SHP77 treated with DMSO at 0.1 percent for 48 hours (cell line): Measurements from ENCODE around the gene PSD2.
"Not testable (repeated sequence)": the region's sequence is repeated elsewhere in the genome, so short reads cannot be mapped to it uniquely, and the experiment has no call there.

Source experiments
- DNase-seq: peaks from one replicate; lab custom pipeline; 2025; lab: John Stamatoyannopoulos, UW

Gene PSD2

DNA sequence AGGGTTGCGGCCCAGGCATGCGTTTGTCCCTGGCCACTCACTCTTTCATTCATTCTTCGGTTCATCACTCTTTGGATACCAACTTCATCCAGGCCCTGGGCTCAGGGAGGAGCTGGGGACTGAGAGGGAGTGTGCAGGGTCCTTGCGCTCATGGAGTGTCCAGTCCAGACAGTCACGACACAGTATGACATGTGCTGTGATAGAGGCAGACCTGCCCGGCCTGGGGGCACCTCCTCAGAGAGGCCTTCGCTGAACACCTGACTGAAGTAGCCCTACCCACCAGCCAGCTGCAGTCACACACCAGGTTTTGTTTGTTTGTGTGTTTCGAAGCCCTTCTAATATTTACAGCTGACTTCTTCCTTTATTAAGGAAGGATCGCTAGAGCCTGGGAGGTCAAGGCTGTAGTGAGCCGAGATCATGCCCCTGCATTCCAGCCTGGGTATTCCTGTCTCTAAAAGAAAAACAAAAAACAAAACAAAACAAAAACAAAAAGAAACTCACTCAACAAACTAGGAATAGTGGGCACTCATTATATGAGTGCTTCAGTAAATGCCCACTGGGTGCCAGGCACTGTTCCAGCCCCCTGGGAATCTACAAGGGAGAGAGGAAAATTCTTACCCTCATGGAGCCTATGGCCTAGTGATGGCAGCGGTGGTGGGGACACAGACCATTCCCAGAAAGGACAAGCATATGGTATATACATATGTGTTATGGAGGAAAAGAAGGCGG lies 6.3 kb upstream of the PSD2 start:
- no peak for DNase-seq

- DNase-seq, result no peak
Measured at GRCh38 chr5:139789845-139790189, 5.8 kb upstream of the PSD2 start.

DNA sequence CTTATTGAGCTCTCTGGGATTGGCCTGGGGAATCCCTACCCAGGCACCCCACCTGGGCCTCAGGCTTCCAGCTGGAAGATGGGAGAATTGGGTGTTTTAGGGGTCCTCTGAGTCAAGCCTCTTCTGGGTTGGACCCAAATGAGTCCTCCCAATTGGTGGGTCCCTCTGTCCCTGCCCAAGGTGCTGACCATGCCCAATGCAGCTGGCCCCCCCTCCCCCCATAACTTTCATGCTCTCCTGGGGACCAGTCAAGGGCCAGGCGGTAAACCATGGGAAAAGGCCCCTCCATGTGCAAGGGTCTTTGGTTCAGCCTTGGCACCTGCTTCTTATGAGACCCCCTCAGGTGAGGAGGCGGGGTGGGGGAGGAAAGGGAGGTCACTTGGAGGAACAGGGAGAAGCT lies 3.4 kb upstream of the PSD2 start:
- DNase-seq, result no peak

GRCh38 chr5:139792655-139793054 lies 3.0 kb upstream of the PSD2 start:
- not testable (repeated sequence) for DNase-seq

GRCh38 chr5:139794067-139794846 lies 1.4 kb upstream of the PSD2 start:
- DNase-seq, result no peak

DNA sequence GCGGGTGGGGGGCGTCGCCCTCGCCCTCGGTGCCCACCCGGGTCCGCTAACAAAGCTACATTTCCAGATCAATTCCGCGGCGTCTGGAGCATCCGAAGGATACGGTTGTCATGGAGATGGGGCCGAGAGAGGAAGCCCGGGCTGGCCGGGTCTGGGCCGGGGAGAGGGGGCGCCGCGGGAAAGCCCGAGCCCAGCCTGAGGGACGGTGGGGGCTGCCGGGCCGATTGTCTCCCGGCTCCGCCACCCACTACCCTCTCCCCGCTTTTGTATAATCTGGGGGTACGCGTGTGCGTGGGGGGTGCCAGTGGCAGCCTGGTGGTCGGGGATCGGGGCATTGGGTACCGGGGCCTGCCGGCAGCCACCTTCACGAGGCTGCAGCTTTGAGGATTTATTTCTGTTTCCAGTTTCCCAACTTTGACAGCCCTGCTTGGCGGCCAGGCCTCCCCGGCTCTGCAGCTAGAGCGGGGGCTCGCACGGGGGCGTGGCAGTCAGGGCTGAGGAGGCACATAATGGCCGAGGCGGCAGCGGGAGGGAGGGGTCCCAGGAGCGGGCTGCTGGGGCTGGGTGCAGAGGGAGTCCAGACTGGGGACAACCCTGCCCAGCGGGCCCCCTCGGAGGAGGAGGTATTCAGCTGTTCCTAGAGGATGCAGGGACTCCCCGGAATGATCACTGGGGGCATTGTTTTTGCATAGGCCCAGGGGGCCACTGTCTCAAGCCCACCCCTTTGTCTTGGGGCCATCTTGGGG lies 626 bp downstream of the PSD2 start:
- DNase-seq, result no peak

DNA sequence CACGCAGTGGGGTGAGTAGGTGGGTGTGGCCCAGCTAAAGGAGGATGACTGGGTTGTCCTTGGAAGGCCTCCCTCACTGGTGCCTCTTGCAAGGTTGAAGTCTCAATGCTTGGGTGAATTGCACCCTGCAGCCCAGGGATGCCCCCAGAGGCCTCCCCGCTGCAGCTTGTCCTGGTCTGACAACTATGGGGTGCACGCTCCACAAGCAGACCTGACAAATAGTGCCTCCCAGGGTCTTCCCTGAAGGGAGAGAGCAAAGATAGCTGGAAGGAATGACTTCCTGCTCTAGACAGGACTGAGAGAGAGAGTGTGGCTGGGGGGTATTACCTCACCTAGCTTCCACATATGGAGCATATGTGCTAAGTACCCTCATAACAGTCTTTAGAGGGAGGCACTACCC lies 1.7 kb downstream of the PSD2 start:
- no peak for DNase-seq

DNA sequence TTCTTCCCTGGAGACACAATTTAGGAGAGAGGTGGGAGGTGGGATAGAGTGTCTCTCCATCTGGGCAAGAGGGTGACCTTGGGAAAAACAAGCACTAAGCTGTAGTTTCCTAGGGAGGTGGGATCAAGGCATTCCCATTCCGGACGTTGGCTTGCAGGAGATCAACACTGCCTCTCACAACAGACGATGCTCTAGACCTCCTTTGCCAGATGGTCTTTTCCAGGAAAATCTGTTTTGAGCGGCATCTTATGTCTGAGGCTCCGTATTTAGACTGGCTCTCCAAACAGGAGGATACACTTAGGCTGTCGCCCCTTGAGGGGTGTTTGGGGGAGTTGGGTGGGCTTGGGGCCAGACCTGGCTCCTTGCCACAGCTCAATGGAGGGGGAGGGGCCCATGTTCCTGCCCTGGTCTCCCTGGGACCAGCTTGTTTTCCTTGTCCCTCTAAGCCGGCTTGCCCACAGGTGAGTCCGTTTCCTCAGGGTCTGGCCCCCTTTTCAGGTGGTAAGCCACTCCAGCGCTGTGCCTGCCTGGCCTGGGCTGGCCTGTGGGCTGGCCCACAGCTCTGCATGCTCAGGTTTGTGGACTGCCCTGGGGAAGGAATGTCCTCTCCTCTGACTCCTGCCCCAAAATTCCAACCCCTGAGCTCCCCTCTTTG lies 2.4 kb downstream of the PSD2 start:
- DNase-seq, result no peak

DNA sequence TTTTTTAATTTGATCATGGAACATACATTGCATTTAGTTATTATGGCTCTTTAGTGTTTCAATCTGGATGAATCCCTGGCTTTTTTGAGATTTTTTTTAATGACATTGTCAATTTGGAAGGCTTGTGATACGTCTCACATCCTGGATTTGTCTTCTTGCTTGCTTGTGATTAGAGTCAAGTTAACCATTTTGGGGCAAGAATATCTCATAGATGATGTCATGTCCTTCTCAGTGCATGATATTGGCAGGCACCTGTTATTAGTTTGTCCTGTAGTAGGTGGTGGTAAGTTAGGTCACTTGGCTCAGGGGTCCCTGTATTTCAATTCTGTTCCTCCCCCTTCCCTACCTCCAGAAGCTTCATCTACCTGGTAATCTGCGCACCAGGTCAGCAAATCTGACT lies 3.3 kb downstream of the PSD2 start:
- no peak for DNase-seq

- DNase-seq, result no peak
Measured at GRCh38 chr5:139799359-139799758, 3.8 kb downstream of the PSD2 start.

GRCh38 chr5:139803978-139804377 lies 8.4 kb downstream of the PSD2 start:
- DNase-seq, result no peak

DNA sequence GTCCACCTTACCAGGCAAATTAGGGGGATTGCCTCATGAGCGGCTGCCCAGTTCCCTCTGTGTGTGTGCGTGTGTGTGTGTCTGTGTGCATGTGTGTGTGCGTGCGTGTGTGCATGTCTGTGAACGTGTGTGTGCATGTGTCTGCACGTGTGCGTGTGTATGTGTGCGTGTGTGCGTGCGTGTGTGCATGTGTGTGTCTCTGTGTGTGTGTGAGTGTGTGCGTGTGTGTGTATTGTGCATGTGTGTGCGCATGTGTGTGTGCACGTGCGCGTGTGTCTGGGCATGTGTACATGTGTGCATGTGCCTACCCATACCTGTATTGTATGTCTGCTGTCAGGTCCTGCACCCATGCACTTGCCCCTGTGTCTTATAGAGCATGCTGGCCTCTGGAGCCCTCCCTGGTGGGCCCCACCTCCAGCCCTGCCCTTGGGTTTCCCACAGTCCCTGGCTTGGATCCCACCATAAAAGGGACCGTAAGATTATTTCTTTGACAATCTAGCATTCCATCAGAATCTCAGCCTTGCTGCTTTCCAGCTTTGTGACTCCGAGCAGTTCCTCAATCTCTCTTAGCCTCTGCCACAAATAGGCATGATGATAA lies 9.3 kb downstream of the PSD2 start:
- no peak for DNase-seq

- no peak for DNase-seq
Measured at GRCh38 chr5:139805545-139805944, 9.9 kb downstream of the PSD2 start.

DNA sequence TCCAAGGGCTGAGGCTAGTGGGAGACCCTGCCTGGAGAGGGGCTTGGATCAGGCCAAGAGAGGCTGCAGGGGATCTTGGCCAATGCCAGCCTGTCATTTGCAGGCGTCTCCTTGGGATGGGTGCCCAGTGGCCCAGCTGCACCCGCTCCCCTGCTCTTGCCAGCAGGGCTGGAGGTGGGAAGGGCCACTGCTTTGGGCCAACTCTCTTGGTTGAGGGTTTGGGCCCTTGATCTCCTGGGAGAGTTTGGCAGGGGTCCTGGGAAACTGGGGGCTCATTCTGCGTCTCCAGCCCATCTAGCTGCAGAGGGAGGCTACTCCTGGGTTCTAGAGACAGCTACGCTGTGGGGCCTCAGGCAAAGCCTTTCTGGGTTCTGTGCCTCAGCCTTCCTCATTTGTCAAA lies 10.5 kb downstream of the PSD2 start:
- no peak for DNase-seq

- DNase-seq, result no peak
Measured at GRCh38 chr5:139806726-139807646, 11.4 kb downstream of the PSD2 start.

DNA sequence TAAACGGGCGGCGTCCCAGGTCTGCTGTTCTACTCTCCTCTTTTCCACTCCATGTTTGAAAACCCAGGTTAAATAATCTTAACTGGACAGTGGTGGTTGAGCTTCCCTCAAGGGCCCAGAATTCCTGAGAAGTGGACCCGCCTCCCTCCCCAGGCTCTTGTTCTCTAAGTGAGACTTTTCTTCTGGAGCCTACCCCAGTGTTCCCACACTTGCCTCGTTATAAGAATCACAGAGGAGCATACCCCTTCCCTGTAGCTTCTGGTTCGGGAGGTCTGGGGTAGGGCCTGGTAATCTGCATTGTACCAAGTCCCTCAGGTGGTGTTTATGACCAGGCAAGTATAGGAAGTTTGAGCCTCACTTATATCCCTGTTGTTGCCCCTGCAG lies 12.0 kb downstream of the PSD2 start:
- DNase-seq, result no peak

GRCh38 chr5:139808481-139809330 lies 13.1 kb downstream of the PSD2 start:
- no peak for DNase-seq

GRCh38 chr5:139809331-139809810 lies 13.8 kb downstream of the PSD2 start:
- no peak for DNase-seq

GRCh38 chr5:139810341-139811273 lies 15.0 kb downstream of the PSD2 start:
- DNase-seq, result no peak
